Colon (tissue), 2 donors: ENCODE results near the gene ADAMTS13.
"Not testable (repeated sequence)": the region's sequence is repeated elsewhere in the genome, so short reads cannot be mapped to it uniquely, and the experiment has no call there.

ENCODE experiments used
- FAIRE-seq: peaks from 2 replicates; lab custom pipeline; 2012; peaks lifted over from hg19 to GRCh38; lab: Jason Lieb, UNC
- donor health status: control.
- donor health status: control.

Gene ADAMTS13

GRCh38 chr9:133392308-133392707 is 29.9 kb upstream of the ADAMTS13 start:
- not testable (repeated sequence) for FAIRE-seq

- no peak for FAIRE-seq
Observed at GRCh38 chr9:133393399-133393798, 28.8 kb upstream of the ADAMTS13 start.

- no peak for FAIRE-seq
Observed at GRCh38 chr9:133394687-133395271, 27.4 kb upstream of the ADAMTS13 start.

DNA sequence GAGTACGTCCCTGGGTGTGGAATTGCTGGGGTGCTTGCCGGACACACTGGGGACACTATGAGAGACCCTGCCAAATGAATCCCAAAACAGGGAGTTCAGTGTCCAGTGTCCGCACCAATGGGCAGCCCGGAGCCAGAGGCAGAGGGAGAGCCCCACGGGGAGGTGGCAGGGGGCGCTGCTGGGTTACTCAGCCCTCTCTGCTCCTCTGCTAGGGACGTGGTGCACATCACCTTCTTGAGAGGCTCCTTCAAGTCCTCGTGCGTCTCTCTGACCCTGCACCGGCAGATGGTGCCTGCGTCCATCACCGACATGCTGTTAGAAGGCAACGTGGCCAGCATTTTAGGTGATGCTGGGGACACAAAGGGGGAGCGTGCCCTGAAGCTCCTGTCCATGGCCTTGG is 25.2 kb upstream of the ADAMTS13 start:
- FAIRE-seq, result no peak

- FAIRE-seq, result no peak
Observed at GRCh38 chr9:133397370-133397769, 24.8 kb upstream of the ADAMTS13 start.

GRCh38 chr9:133397895-133398294 is 24.3 kb upstream of the ADAMTS13 start:
- FAIRE-seq, result no peak

DNA sequence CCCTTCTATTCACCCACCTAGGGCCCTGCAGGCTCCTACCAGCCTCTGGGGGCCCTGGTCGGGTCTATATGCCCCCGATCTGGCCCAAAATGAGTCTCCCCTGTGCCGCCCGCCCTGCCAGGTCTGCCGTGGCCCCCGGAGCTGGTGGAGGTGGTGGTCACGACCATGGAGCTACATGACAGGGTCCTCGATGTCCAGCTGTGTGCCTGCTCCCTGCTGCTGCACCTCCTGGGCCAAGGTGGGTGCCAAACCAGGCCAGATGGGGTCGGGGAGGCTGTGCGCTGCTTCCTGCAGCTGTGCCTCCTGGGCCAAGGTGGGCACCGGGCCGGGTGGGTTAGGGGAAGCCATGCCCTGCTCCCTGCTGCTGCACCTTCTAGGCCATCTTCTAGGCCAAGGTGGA is 21.9 kb upstream of the ADAMTS13 start:
- FAIRE-seq, result no peak

DNA sequence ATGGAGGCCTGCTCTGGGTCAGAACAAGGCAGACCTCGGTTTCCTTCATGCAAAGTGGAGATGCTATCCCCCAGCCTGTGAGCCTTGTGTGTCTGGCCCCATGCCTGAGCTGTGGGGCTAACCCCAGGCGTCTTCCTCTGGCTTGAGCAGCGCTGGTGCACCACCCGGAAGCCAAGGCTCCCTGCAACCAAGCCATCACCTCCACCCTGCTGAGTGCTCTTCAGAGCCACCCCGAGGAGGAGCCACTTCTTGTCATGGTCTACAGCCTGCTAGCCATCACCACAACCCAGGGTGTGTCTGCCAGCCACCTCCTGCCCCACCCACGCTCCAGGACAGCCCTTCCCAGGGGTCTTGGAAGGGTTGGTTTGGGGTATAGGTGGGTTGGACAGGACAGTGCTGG is 20.6 kb upstream of the ADAMTS13 start:
- FAIRE-seq, result no peak

GRCh38 chr9:133402689-133403088 is 19.5 kb upstream of the ADAMTS13 start:
- FAIRE-seq, result no peak

- no peak for FAIRE-seq
Observed at GRCh38 chr9:133403766-133404453, 18.3 kb upstream of the ADAMTS13 start.

GRCh38 chr9:133404454-133405002 is 17.6 kb upstream of the ADAMTS13 start:
- no peak for FAIRE-seq

GRCh38 chr9:133405508-133406438 is 16.4 kb upstream of the ADAMTS13 start:
- FAIRE-seq, result no peak

GRCh38 chr9:133406480-133407307 is 15.5 kb upstream of the ADAMTS13 start:
- FAIRE-seq, result no peak

DNA sequence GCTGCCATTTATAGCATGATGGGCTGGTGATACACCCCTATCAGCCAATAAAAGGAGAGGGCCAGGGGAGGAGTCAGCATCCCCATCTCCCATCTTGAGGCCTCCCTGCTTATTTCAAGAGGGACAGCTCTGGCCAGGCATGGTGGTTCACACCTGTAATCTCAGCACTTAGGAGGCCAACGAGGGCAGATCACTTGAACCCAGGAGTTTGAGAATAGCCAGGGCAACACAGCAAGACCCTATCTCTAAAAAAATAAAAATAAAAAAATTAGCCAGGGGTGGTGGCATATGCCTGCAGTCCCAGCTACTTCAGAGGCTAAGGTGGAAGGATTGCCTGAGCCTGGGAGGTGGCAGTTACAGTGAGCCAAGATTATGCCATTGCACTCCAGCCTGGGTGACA is 14.1 kb upstream of the ADAMTS13 start:
- FAIRE-seq, result no peak

- no peak for FAIRE-seq
Observed at GRCh38 chr9:133415170-133415569, 7.0 kb upstream of the ADAMTS13 start.

GRCh38 chr9:133417541-133418461 is 4.4 kb upstream of the ADAMTS13 start, which contains the start of gene REXO4:
Gene REXO4 (minus strand): TSS chr9:133418010. CDS start chr9:133417844, 166 bp downstream.
- FAIRE-seq, result no peak

DNA sequence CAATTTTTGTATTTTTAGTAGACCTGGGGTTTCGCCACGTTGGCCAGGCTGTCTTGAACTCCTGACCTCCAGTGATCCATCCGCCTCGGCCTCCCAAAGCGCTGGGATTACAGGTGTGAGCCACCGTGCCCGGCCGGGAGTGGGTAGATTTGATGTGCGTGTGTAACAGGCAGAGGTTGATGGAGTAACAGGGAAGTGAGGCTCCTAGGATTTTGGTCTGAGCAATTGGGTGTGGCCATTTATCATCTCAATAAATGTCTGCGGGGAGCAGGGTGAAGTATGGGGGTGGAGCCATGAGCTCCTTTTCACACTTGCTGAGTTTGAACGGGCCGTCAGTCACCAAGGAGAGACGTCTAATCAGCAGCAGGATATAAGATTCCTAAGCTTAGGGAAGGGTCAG is 3.2 kb upstream of the ADAMTS13 start:
- FAIRE-seq, result no peak

DNA sequence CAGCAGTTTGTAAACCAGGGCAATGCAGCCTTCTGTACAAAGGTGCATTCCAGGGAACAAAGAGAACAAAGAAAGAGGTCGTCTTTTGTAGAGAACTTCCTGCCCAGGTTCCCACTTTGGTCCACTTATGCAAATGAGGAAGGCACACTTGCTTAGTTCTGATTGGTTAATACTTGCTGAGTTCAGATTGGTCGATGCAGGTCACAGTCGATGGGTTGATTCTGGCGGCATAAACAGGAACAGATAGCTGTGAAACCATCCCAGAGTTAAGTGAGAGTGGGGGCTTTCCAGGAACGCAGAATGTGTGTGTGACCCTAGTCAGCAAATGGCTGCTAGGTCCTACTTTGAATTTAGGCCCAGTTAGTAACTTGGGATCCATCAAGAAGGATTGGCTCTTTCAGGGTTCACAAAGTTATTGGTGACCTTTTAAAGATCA is 1.8 kb upstream of the ADAMTS13 start:
- FAIRE-seq, result no peak

DNA sequence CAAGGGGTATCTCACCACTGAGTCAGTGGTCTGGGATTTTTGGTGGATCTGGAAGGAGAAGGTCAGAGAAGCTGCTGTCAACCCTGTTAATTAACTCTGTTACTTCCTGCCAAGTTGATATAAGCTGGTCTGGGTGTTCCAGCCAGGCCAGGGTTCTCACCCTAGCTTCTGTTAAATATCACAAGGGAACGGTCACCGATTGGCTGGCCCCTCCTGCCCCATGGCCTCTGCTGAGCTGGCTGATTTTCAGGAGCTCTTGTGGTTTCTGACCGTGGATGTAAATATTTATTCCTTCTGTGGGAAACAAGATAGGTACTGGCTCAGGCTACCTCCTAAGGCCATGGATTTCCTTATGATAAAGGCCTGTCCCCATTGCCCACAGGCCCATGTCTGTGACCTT is 1.0 kb downstream of the ADAMTS13 start:
- no peak for FAIRE-seq

DNA sequence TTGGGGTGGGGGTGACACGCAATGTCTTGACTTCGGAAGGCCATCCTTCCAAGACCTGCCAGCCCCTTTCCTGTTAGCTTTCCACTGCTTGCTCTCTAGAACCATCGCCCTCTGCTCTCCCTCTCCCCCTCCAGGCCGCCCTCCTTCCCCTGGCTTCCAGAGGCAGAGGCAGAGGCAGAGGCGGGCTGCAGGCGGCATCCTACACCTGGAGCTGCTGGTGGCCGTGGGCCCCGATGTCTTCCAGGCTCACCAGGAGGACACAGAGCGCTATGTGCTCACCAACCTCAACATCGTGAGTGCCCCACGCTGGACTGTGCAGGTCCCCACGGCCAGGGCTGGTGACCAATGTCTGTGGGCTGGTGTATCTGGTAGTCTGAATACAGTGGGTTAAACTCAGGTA is 2.0 kb downstream of the ADAMTS13 start:
- no peak for FAIRE-seq
